ENCODE data around the gene SCFD2. TPM values are rescaled to one million over a fixed set of nuclear protein-coding genes. Genes with fewer than 3 reads are reported as not detected.
A peak's percentile ranks its signal among the peaks of the same experiment; 100 is the strongest.

The SCFD2 gene
- total and polyA plus RNA-seq, 2 donors (not counting 3 experiments of a cell fraction or from before 2014, with no cell fraction given) = 12.3 to 22.8 TPM

DNA sequence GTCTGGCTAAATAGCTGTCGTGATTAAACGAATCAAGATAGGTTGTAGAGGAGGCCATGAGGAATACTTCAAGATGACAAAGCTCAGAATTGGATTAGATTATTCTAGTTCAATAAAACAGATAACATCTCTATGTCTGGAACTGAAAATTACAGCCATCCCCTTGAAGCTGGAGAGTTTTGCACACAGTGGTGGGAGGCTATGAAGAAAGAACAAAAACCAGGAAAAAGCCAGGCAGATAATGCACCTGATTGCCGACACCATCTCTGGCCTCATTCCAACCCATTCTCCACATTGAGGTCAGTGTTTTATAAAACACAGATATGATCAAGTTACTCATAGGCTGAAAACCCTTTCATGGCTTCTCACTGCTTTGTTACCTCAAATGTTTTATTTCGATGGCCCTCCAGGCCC is 315.5 kb downstream of the SCFD2 start:
- no peaks in the 10 kb centered on the region for H3K9me3 ChIP-seq (replicated peaks; ENCODE audit: control insufficient read depth, insufficient read depth, low read length)
- intact Hi-C loops (cut with micrococcal nuclease) = no loop called here
- BruUV-seq (replicated peaks) = no TSS peak

DNA sequence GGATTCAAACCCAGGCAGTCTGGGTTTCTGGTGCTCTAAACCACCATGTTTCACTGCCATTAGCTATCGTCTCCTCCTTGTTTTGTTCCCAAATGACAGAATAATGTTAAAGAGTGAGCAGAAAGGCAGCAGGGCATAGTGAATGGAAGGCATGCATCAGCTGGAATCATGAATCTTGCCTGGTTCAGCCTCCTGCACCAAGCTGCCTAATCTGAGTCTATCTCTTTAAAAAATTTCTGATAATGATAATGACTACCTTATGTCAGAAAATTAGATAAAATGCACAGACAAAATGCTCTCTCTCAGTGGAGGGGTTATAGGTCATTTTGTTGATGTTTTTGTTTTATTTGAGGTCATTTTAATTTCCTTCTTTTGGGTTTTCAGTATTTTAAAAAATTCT is 316.3 kb downstream of the SCFD2 start:
- no peak overlapping the region for H3K4me3 ChIP-seq (replicated peaks in 1 of 3; ENCODE audit: insufficient read depth in 1 of 3, low read depth in 1 of 3, low read length in 3 of 3)
- H3K79me2 ChIP-seq (ENCODE audit: control insufficient read depth, insufficient read depth, low read length) = no peaks in the 10 kb centered on the region
- dilution Hi-C loops (cut with MboI; ENCODE audit: extremely low pct_ligation_motif_present, low sequenced_read_pairs) = no loop called here
- TF ChIP-seq FOS (IDR thresholded peaks at IDR 0.05; ENCODE audit: borderline replicate concordance, insufficient read depth, low read length) = no peak
- FAIRE-seq = no peak
- intact Hi-C loops (cut with micrococcal nuclease) = no loop called here
- no peaks in the 10 kb centered on the region for H3K9me3 ChIP-seq (replicated peaks; ENCODE audit: control insufficient read depth, insufficient read depth, low read length)
- DNase-seq (ENCODE audit: low read depth, low spot score) = no peak
- BruUV-seq (replicated peaks) = no TSS peak
- ChIA-PET POLR2A (no interaction called here), CTCF (interaction anchor here (1.2 kb wide), 1 partner anchor 11 kb away, joined by 3 read pairs; no protein-coding TSS in a partner anchor)
- no peaks in the 10 kb centered on the region for H3K9me1 ChIP-seq (replicated peaks; ENCODE audit: control insufficient read depth, extremely low read depth, insufficient read depth, low read length)
- no peaks in the 10 kb centered on the region for H3K4me1 ChIP-seq (ENCODE audit: control insufficient read depth, extremely low read depth, insufficient read depth, low read length)
- H3K9ac ChIP-seq (replicated peaks; ENCODE audit: extremely low read depth, insufficient read depth, low read length) = no peak overlapping the region
- H3K27me3 ChIP-seq (ENCODE audit: control insufficient read depth in 2 of 2, insufficient read depth in 2 of 2, low read length in 2 of 2) = no peaks in the 10 kb centered on the region
- H3K4me2 ChIP-seq (ENCODE audit: insufficient read depth, low read length) = no peak overlapping the region
- H3K36me3 ChIP-seq (ENCODE audit: control insufficient read depth in 2 of 2, extremely low read depth in 1 of 2, insufficient read depth in 2 of 2, low read length in 2 of 2) = no peaks in the 10 kb centered on the region
- no peaks in the 10 kb centered on the region for H4K20me1 ChIP-seq (replicated peaks; ENCODE audit: control insufficient read depth, extremely low read depth, insufficient read depth, low read length)
- no peak overlapping the region for H2AFZ ChIP-seq (ENCODE audit: low read depth, low read length)
- H3K27ac ChIP-seq (ENCODE audit: insufficient read depth, low read depth, low read length) = no peak overlapping the region

More for the DNA sequence above, 315.5 kb downstream of the SCFD2 start:
- no peak for TF ChIP-seq EZH2 (IDR thresholded peaks at IDR 0.05; ENCODE audit: borderline replicate concordance, low read depth, low read length, severe bottlenecking)
- TF ChIP-seq, protein P1, sequence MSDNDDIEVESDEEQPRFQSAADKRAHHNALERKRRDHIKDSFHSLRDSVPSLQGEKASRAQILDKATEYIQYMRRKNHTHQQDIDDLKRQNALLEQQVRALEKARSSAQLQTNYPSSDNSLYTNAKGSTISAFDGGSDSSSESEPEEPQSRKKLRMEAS (IDR thresholded peaks at IDR 0.05; ENCODE audit: insufficient read depth, insufficient read length) = no peak
- no peak for TF ChIP-seq JUN (IDR thresholded peaks at IDR 0.05; ENCODE audit: borderline replicate concordance, insufficient read depth, insufficient read length, low read depth)
- no peak for TF ChIP-seq POLR2A (IDR thresholded peaks at IDR 0.05; ENCODE audit: low read depth, low read length)
- TF ChIP-seq FOS (IDR thresholded peaks at IDR 0.05; ENCODE audit: borderline replicate concordance, insufficient read depth, low read length) = no peak
- Histone ChIP-seq H3K79me2 (ENCODE audit: control insufficient read depth, insufficient read depth, low read length) (no peaks in the 10 kb centered on the region), H3K9me1 (replicated peaks; ENCODE audit: control insufficient read depth, extremely low read depth, insufficient read depth, low read length) (no peaks in the 10 kb centered on the region), H3K27ac (ENCODE audit: insufficient read depth, low read depth, low read length) (no peak overlapping the region), H3K27me3 (ENCODE audit: control insufficient read depth in 2 of 2, insufficient read depth in 2 of 2, low read length in 2 of 2) (no peaks in the 10 kb centered on the region), H3K4me1 (ENCODE audit: control insufficient read depth, extremely low read depth, insufficient read depth, low read length) (no peaks in the 10 kb centered on the region), H2AFZ (ENCODE audit: low read depth, low read length) (no peak overlapping the region), H4K20me1 (replicated peaks; ENCODE audit: control insufficient read depth, extremely low read depth, insufficient read depth, low read length) (no peaks in the 10 kb centered on the region), H3K9ac (replicated peaks; ENCODE audit: extremely low read depth, insufficient read depth, low read length) (no peak overlapping the region), H3K4me2 (ENCODE audit: insufficient read depth, low read length) (no peak overlapping the region), H3K36me3 (ENCODE audit: control insufficient read depth in 2 of 2, extremely low read depth in 1 of 2, insufficient read depth in 2 of 2, low read length in 2 of 2) (no peaks in the 10 kb centered on the region), H3K4me3 (replicated peaks in 1 of 3; ENCODE audit: insufficient read depth in 1 of 3, low read depth in 1 of 3, low read length in 3 of 3) (no peak overlapping the region)
- ChIA-PET CTCF (no interaction called here), POLR2A (no interaction called here)
- DNase-seq (ENCODE audit: low read depth, low spot score) (peak; percentile 7), FAIRE-seq (no peak)
- dilution Hi-C loops (cut with MboI; ENCODE audit: extremely low pct_ligation_motif_present, low sequenced_read_pairs) = no loop called here
